Activated T-cell treated with anti-CD3 and anti-CD28 coated beads for 1 hour (primary cell): Measurements from ENCODE around the gene MAPK7.

Experiments
- DNase-seq: peaks from one replicate; pipeline ENCODE4 v3.0.0-alpha.2; 2020; ENCODE audit warnings: low read depth

Gene MAPK7

GRCh38 chr17:19381361-19381740, 3.1 kb downstream of the MAPK7 start:
- DNase-seq: no peak

GRCh38 chr17:19381741-19382444, 3.6 kb downstream of the MAPK7 start:
- DNase-seq: no peak

- DNase-seq: no peak
These were observed 4.5 kb downstream of the MAPK7 start for GRCh38 chr17:19382531-19383444.

GRCh38 chr17:19383681-19384470, 5.6 kb downstream of the MAPK7 start:
- DNase-seq: no peak

DNA sequence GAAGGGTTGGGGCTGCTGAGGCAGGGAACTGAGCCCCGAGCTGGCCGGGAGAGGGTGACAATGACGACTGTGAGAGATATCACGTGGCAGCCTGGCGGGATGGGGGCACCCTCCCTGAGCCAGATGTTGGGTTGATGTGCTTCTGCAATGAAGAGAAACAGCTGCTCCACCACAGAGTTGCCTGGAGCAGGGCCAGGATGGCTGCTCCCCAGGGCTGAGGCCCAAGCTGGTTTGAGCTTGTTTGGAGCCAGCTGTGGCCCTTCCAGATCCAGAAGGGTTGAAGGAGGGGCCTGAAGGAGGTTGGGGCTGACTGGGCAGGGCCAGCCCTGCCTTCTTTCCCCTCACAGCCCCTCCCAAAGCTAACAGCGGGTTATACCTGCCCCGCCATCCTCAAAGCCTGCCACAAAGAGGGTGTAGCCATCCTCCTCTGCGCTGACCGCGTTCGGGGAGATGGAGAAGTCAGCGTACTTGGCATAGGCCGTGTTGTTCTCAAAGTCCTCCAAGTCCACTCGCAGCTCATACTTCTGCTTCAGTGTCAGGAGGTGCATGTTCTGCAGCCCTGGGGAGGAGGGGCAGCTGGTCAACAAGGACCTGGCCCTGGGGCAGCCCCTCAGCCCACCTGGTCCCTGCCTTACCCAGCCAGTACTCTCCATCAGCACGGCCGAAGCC, 6.6 kb downstream of the MAPK7 start:
- DNase-seq: no peak

- DNase-seq: no peak
These were observed 7.3 kb downstream of the MAPK7 start for GRCh38 chr17:19385521-19385983.

- no peak for DNase-seq
These were observed 8.0 kb downstream of the MAPK7 start for GRCh38 chr17:19386051-19386929.

DNA sequence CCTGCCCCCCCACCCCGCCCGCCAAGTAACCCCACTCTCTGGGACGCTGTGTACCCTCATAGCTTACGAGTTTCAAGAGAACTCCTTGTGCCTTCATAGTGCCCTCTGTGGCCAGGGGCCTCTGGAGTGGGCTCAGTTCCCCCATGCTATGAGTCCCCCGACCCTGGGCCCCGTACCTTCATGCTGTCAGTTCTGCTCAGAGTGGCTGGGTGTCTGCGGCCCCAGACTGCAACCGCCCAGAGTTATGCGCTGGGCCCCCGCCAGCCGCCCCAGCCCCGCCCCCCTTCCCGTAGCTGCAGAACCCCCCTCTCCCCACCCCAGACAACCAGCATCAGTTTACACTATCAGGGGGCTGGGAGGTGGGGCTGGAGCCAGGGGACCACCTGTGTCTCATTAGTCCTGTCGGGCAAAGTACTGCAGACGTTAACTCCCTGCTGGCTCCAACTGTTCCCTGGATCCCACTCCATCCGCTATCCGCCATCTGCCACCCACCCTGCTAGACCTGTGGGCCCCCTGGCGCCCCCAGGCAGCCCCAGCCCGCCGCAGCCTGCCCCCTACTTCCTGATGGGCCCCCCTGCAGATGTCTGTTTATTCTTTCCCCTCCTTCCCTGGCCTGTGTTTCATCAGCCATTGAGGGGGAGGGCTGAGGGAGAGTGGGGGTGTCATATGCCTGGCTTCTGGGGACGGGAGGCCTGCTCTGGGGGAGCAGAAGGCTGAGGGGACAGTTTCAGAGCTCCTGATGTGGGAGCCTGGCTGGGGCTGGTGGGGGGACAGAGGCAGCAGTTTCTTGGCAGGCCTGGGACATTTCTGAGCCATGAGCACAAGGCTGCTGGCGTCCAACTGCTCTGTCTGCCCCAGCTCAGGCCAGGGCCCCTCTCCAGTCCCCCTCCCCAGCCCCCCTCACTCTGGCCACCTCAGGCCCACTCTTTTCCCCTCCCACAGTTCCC, 8.9 kb downstream of the MAPK7 start, which contains the start of gene MFAP4:
Gene MFAP4, minus strand, starts transcription at position 217 of the 947 bp plus-strand sequence. Its CDS starts 35 bp downstream, at position 182.
- DNase-seq: no peak

DNA sequence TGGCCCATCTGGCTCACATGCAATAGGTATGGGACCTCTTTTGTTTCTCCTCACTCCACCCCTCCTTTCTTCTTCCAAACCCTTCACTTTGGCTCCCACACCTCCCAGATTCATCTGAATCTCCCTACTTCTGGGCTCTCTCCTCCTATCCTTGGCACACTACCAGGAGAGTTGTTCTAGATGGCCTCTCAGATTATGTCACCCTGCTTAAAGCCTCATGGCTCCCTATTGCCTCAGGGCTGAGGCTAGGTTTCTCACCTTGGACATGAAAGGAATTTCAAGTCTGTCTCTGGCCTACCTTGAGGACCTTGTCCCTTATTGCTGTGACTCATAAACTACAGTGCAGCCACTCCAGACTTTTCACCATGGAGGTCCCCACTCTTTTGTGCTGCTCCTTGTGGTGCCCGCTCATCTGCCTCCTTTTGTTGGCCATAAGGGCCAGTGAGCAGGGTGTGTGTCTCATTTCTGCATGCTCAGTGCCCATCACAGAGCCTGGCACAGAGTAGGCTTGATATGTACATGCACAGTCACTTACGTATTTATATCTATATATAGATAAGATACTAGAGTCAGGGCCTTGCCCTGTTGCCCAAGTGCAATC, 9.7 kb downstream of the MAPK7 start:
- DNase-seq: no peak

DNA sequence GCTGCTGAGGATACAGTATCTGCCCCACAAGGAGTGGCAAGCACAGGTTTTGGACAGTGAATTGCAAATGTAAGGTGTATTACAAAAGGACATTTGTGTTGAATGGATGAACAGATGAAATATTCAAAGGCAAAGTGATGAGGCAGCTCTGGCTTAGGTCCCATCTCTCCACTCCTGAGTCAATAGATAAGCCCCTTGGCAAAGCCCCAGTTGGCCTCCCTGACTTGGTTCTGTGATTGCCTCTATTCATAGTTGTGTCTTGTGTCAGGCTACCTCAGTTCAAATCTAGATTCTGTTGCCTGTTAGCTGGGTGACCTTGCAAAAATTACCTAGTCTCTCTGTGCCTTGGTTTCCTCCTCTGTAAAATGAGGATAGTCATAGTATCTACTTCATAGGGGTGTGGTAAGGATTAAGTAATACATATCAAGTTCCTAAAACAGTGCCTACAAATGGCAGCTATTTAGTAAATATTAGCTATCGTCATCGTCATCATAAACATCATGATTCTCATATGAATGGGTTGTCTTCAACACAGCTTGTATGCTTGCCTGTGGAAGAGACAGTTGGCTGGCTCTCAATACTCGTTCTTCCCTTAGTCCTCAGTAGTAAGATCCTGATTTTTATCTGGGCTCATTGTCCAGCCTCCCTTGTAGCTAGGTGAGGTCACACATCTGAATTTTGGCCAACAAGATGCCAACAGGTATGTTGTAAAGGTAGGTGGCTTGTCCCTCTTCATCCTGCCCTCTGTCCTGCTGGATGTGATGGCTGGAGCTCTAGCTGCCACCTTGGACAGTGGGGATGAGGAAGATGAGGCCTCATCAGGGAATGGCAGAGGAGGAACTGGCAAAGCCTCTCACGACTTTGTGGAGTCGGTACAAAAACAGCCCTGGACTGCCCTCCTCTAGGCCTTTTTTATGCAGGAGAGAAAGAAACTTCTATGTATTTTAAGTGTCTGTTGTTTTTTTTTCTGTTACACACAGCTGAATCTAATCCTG, 10.8 kb downstream of the MAPK7 start:
- no peak for DNase-seq

DNA sequence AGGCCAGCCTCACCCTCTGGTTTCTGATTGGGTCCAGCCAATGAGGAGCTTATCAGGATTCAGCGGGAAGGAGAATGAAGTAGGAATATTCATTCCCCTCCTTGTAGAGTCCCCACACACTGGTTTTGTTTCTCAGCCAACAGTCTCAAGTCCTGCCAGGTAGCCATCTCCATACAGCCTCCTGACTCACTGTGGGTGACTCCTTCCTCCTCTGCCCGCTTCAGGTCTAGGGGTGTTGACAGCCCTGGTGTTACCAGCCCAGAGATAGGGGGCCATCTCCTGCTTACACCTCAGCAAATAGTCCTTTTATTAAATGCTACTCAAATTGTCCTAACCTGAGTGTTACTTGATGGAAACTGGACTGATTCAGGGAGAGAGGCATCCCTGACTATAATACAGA, 12.7 kb downstream of the MAPK7 start:
- no peak for DNase-seq

DNA sequence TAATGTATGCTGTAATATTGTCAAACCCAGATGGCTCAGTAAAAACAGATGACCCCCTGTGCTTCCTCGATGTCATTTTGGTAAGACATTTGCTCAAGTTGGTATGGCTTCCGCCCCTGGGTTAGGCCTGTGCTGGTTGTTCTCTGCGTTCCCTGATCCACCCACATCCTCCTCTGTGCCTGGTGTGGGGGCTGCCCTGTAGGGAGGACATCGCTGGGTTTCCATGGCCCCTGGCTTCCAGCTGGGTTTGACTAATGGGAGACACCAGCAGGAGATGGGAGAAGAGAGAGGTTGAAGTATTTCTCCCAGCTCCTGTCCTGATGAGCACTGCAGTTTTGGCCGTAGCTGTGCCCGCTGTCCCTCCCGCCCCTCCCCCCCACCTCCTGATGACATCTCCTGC, 13.1 kb downstream of the MAPK7 start:
- no peak for DNase-seq

DNA sequence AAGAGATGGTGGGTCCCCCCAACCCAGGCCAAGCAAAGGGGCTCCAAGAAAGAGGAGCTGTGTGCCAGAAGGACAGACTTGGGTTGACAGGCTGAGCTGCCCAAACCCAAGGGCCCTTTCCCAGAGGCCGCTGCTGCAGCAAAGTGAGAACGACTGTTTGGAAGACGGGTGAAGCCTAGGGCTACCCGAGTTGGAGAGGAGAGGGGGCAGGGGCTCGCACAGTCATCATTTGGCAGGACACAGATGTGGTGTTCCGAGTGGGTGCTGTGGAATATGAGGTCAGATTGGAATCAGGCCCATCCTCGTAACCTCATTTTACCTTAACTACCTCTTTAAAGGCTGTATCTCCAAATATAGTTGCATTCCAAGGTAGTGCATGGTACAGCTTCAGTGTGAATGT, 14.0 kb downstream of the MAPK7 start:
- no peak for DNase-seq

DNA sequence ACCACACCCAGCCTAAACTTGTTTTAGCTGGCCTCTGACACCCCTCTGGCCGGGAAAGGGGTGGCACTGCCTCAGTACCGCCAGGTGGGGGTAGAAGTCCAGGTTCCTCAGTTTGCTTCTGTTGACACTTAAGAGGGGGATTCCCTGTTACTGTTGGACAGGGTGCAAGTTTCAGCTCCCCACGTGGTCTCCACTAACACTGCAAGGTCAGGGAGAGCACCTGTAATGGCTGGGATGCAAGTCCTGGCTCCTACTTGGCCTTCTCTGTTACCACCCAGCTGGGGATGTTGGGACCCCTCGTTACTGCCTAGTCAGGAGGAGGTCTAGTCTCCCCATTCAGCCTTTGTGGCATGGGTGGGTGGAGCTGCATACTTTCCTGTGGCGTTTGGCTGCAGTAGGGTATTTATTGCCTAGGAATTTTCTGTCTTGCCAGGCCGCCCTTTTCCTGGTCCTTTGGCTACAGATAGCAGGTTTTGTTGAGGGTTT, 19.3 kb downstream of the MAPK7 start:
- no peak for DNase-seq

- DNase-seq: no peak
These were observed 20.2 kb downstream of the MAPK7 start for GRCh38 chr17:19398301-19399181.

GRCh38 chr17:19399750-19400450, 21.6 kb downstream of the MAPK7 start:
- DNase-seq: no peak
